ENCODE data around the gene LRRC25.

Gene LRRC25

GRCh38 chr19:18397242-18398202, at the start of gene LRRC25:
TSS of gene LRRC25 (minus strand) at chr19:18397622. CDS start at chr19:18396963, 659 bp downstream.
- H3K4me1 Mint-ChIP-seq: peaks cover 30 to 53% of the 10 kb centered on the region in 2 donors
- ATAC-seq (replicated peaks) (peak; percentile 86 to 93), DNase-seq (peak; percentile 64)
- peaks cover 0 to 6% of the 10 kb centered on the region in 2 donors for H3K27me3 Mint-ChIP-seq
- H3K27ac Mint-ChIP-seq: peak within 1 kb of the TSS; percentile 90
- H3K9me3 Mint-ChIP-seq: no peaks in the 10 kb centered on the region
- H3K36me3 Mint-ChIP-seq: peaks cover 0 to 2% of the 10 kb centered on the region in 2 donors
- peak within 1 kb of the TSS; percentile 69 to 86 for H3K4me3 Mint-ChIP-seq

- Mint-ChIP-seq H3K4me3 (no peak overlapping the region), H3K4me1 (peaks cover 16 to 27% of the 10 kb centered on the region in 2 donors), H3K36me3 (peaks cover 50 to 66% of the 10 kb centered on the region in 2 donors), H3K9me3 (peaks cover 3 to 5% of the 10 kb centered on the region in 2 donors), H3K27me3 (no peaks in the 10 kb centered on the region), H3K27ac (no peak overlapping the region)
- DNase-seq: no peak
- no peak for ATAC-seq (replicated peaks)
These were observed 49.5 kb upstream of the LRRC25 start for GRCh38 chr19:18446811-18447359.

DNA sequence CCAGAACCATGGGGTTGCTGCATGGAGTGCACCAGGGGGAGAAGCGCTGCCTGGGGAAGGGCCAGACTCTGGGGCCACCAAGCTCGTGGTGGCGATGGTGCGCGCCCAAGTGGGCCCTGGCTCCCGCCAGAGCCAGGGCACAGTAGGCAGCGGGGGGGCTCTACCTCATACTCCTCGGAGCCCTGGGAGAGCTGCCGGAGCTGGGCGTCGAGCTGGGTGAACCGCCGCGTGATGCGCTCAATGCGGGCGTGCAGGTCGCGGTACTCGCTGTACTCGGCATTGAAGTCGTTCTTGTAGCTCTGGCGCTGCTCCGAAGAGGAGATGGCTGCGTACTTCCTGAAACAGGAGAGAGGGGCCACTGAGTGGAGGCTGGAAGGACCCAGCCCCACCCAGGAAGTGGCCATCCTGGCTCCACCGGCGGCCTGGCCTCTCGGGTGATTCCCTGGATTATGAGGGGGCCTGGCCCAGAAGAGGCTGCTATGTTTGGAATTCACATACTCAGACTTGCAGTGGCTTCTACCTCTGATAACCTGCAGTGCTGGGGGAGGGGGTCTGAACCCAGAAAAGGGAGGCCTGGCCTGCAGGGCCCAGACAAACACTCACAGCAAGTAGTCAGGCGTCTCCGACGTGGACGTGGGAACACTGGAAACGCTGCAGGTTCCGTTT, 48.9 kb upstream of the LRRC25 start:
- no peak for ATAC-seq (replicated peaks)
- Mint-ChIP-seq H3K4me1 (peaks cover 18 to 32% of the 10 kb centered on the region in 2 donors), H3K27me3 (no peaks in the 10 kb centered on the region), H3K27ac (peak overlapping the region; percentile 14), H3K4me3 (no peak overlapping the region), H3K36me3 (peaks cover 50 to 66% of the 10 kb centered on the region in 2 donors), H3K9me3 (peaks cover 3 to 5% of the 10 kb centered on the region in 2 donors)
- no peak for DNase-seq

DNA sequence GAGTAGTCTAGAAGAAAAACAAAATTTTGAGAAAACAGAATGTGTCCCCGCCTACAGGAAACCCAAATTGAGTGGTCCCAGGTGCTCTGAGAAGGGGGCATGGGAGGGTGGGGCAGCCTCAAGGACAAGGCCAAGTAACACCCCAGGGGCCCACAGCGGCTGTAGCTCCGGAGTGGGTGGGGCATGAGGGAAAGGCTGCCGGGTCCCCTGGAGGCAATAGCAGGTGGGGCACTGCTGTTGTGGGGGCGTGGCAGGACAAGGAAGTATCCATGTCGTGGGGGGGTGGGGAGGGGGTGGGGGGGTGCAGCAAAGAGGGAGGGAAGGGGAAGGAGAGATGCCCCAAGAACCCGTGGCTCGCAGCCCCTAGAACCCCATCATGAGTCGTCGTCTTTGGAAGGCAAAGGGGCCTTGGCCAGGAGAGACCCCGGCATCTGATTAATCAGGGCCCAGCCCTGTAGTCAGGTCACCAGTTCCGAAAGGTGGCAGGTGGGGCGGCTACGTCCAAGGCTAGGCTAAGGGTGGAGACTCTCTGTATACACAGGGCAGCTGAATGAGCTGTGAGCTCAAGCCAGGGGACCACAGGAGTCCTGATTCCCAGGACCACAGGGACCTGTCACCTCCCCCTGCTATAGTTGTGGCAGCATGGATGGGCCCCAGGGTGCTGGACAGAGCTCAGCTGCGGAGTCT, 48.0 kb upstream of the LRRC25 start:
- Mint-ChIP-seq H3K27me3 (no peaks in the 10 kb centered on the region), H3K27ac (no peak overlapping the region), H3K9me3 (peaks cover 3 to 5% of the 10 kb centered on the region in 2 donors), H3K4me1 (peaks cover 15 to 25% of the 10 kb centered on the region in 2 donors), H3K4me3 (no peak overlapping the region), H3K36me3 (peaks cover 43 to 61% of the 10 kb centered on the region in 2 donors)
- DNase-seq: no peak
- no peak for ATAC-seq (replicated peaks)

DNA sequence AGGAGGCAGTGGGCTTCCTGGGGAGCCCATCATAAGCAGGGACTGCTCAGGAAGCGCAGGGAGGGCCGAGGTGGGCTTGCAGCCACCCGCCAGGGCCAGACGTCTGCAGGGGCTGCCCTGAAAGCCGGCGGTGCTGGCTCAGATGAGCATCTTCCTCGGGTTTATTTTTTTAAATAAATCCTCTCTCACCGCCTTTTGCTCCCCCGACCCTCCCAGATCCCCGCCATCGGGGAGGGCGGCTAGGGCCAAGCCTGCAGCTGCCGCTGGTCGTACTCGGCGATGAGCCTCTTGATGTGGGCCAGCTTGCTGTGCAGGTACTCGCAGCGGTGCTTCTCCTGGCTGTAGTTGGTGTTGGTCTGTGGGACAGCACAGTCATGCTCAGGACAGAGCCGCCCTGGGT, 47.1 kb upstream of the LRRC25 start:
- Mint-ChIP-seq H3K4me1 (peaks cover 17 to 30% of the 10 kb centered on the region in 2 donors), H3K27me3 (no peaks in the 10 kb centered on the region), H3K4me3 (no peak overlapping the region), H3K9me3 (peaks cover 3 to 5% of the 10 kb centered on the region in 2 donors), H3K27ac (no peak overlapping the region), H3K36me3 (peaks cover 37 to 58% of the 10 kb centered on the region in 2 donors)
- no peak for ATAC-seq (replicated peaks)
- DNase-seq: no peak

GRCh38 chr19:18443831-18444230, 46.4 kb upstream of the LRRC25 start:
- Mint-ChIP-seq H3K27ac (peak overlapping the region; percentile 51), H3K27me3 (no peaks in the 10 kb centered on the region), H3K4me1 (peaks cover 17 to 37% of the 10 kb centered on the region in 2 donors), H3K4me3 (no peak overlapping the region), H3K9me3 (peaks cover 3 to 5% of the 10 kb centered on the region in 2 donors), H3K36me3 (peaks cover 33 to 52% of the 10 kb centered on the region in 2 donors)
- DNase-seq: no peak
- no peak for ATAC-seq (replicated peaks)

DNA sequence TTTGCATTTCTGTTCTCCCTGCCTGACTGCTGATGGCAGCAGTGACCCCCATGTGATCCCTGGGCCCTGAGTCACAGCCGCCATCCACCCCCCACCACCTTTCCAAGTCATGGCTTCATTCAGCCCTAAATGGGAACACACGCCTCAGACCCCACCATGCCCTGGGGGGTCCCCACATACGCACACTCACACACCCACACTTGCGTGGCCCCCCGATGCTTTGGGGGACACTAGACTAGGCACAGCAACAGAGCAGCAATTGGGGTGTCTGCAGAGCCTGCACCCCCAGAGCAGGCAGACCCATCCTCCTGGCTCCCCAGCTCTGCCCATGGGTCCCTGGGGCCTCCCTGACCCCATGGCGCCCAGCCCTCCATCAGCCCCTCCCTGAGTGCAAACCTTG, 46.0 kb upstream of the LRRC25 start:
- Mint-ChIP-seq H3K4me3 (no peak overlapping the region), H3K36me3 (peaks cover 29 to 47% of the 10 kb centered on the region in 2 donors), H3K27ac (no peak overlapping the region), H3K4me1 (peaks cover 16 to 41% of the 10 kb centered on the region in 2 donors), H3K27me3 (no peaks in the 10 kb centered on the region), H3K9me3 (peaks cover 3 to 5% of the 10 kb centered on the region in 2 donors)
- ATAC-seq (replicated peaks) (no peak), DNase-seq (no peak)

DNA sequence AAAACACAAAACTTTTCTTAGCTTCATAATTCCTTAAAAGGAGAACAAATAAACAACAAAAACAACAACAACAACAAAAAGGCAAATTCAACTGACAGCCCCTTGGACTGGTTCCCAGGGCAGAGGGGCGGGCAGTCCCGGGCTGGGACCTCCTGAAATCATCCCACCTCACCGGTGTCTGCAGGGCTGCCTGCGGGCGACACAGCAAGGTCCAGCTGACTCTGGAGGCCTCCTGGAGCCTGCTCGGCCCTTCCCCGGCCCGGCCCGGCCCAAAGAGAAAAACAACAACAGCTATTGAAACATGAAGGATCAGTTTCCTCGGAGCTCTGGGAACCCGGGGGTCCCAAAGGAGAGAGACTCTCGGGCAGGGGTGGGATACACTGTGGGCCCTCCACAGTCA, 45.5 kb upstream of the LRRC25 start:
- DNase-seq (no peak), ATAC-seq (replicated peaks) (no peak)
- Mint-ChIP-seq H3K36me3 (peaks cover 27 to 44% of the 10 kb centered on the region in 2 donors), H3K27ac (no peak overlapping the region), H3K9me3 (peaks cover 3 to 5% of the 10 kb centered on the region in 2 donors), H3K4me3 (no peak overlapping the region), H3K4me1 (peaks cover 14 to 45% of the 10 kb centered on the region in 2 donors), H3K27me3 (no peaks in the 10 kb centered on the region)

- Mint-ChIP-seq H3K4me3 (peak overlapping the region; percentile 2 to 46), H3K36me3 (peaks cover 27 to 40% of the 10 kb centered on the region in 2 donors)
These were observed 44.7 kb upstream of the LRRC25 start for GRCh38 chr19:18441804-18442788.

GRCh38 chr19:18440936-18441803, 43.7 kb upstream of the LRRC25 start:
- ATAC-seq (replicated peaks): no peak
- peaks cover 3 to 5% of the 10 kb centered on the region in 2 donors for H3K9me3 Mint-ChIP-seq
- DNase-seq: no peak
- peaks cover 21 to 33% of the 10 kb centered on the region in 2 donors for H3K36me3 Mint-ChIP-seq
- no peaks in the 10 kb centered on the region for H3K27me3 Mint-ChIP-seq
- H3K4me3 Mint-ChIP-seq: no peak overlapping the region
- peak overlapping the region; percentile 44 for H3K27ac Mint-ChIP-seq
- H3K4me1 Mint-ChIP-seq: peaks cover 22 to 59% of the 10 kb centered on the region in 2 donors

More at GRCh38 chr19:18441804-18442788, 44.7 kb upstream of the LRRC25 start:
- ATAC-seq (replicated peaks): no peak
- peaks cover 16 to 53% of the 10 kb centered on the region in 2 donors for H3K4me1 Mint-ChIP-seq
- peaks cover 3 to 5% of the 10 kb centered on the region in 2 donors for H3K9me3 Mint-ChIP-seq
- H3K27ac Mint-ChIP-seq: peak overlapping the region; percentile 89
- H3K27me3 Mint-ChIP-seq: no peaks in the 10 kb centered on the region
- no peak for DNase-seq

- H3K36me3 Mint-ChIP-seq: peaks cover 18 to 33% of the 10 kb centered on the region in 2 donors
- H3K4me3 Mint-ChIP-seq: no peak overlapping the region
- no peak for DNase-seq
- peak; percentile 12 to 14 for ATAC-seq (replicated peaks)
- H3K27me3 Mint-ChIP-seq: no peaks in the 10 kb centered on the region
- H3K9me3 Mint-ChIP-seq: peaks cover 3 to 5% of the 10 kb centered on the region in 2 donors
- H3K4me1 Mint-ChIP-seq: peaks cover 25 to 66% of the 10 kb centered on the region in 2 donors
- peak overlapping the region; percentile 72 for H3K27ac Mint-ChIP-seq
These were observed 43.0 kb upstream of the LRRC25 start for GRCh38 chr19:18440415-18440877.

DNA sequence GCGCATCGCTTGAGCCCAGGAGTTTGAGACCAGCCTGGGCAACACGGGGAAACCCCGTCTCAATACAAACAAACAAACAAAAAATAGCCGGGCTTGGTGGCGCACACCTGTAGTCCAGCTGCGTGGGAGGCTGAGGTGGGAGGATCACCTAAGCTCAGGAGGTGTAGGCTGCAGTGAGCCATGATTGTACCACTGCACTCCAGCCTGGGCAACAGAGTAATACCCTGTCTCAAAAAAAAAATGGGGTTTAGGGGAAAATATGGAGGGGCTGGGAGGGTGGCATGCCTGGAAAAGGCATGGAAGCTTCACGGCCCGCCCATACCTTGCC, 42.5 kb upstream of the LRRC25 start:
- DNase-seq (no peak), ATAC-seq (replicated peaks) (no peak)
- H3K9me3 Mint-ChIP-seq: peaks cover 3 to 5% of the 10 kb centered on the region in 2 donors
- H3K4me3 Mint-ChIP-seq: no peak overlapping the region
- peaks cover 26 to 70% of the 10 kb centered on the region in 2 donors for H3K4me1 Mint-ChIP-seq
- H3K27ac Mint-ChIP-seq: peak overlapping the region; percentile 81
- H3K36me3 Mint-ChIP-seq: peaks cover 18 to 30% of the 10 kb centered on the region in 2 donors
- no peaks in the 10 kb centered on the region for H3K27me3 Mint-ChIP-seq

Data from stimulated activated naive B cell treated with anti-CD40 and anti-IgM and Interleukin-4, amounts not matched to agents 10 μg/mL and 1 μg/mL and 100 μg/mL, for 72 hours (primary cell).